ENCODE results near the gene ECT2L.
A peak's percentile ranks its signal among the peaks of the same experiment; 100 is the strongest.

Gene ECT2L, protein sequence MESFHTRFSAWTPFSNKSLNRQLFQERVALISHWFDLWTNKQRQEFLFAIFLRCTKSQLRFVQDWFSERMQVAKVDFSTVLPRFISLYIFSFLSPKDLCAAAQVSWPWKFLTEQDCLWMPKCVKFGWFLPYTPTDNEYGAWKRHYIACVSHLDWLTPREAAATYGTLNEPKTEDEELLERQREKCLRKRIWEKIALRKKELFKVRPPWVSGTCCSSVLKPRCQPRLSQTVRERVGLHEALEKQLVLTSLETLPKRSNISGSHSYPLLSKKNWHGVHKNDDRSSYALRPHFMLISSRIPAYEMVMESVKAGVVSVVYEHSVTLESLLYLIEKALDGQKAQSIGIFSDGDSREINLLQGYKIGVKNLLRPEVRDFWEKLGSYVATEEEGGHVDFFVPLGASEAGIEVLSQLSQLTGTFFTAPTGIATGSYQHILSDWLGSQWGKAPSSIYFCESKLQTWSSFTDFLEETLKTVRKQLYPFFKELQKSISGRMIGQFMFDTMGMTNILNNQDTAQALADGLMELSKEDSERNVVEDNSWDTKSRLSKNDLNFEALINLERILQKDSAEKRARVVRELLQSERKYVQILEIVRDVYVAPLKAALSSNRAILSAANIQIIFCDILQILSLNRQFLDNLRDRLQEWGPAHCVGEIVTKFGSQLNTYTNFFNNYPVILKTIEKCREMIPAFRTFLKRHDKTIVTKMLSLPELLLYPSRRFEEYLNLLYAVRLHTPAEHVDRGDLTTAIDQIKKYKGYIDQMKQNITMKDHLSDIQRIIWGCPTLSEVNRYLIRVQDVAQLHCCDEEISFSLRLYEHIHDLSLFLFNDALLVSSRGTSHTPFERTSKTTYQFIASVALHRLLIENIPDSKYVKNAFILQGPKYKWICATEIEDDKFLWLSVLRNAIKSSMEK

DNA sequence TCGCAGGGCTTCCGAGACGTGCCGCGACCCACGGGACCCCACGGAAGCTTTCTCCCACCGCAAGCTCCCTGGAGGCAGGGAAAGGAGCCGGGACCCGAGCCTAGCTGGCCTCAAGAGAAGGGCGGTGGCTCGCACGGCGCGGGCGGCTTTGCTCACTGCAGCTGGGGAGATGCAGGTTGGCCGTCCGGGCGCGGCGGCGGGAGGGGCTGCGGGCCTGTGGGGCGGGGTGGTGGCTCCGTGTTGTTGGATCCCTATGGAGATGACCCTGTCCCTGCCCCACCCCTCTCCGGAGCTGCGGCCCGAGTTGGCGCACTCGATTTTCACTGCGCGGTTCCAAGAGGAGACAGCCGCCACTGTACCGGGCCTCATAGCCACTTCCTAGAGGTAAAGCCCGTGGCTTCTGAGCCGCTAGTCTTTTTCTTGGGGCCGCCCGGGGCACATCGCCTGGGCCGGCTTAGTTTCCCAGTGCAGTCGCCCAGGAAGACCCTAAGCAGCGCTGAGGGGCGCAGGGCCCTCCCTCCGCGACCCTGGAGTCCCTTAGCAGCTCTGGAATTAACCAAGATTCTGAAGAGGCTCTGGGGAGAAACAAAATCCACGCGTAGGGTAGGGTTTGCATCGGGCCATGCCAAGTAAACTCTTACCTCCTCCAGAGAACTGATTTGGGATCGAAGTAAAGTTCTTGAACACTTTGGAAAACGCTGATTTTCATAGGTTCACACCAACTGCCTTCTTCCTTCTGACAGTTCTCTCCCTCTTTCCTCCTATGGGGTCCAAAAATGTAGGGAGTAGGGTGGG, at the start of gene ECT2L:
Gene ECT2L, plus strand, starts transcription at position 279 of the 795 bp plus-strand sequence. CDS start 17,188 bp downstream, outside the sequence.
- no peak for DNase-seq

DNA sequence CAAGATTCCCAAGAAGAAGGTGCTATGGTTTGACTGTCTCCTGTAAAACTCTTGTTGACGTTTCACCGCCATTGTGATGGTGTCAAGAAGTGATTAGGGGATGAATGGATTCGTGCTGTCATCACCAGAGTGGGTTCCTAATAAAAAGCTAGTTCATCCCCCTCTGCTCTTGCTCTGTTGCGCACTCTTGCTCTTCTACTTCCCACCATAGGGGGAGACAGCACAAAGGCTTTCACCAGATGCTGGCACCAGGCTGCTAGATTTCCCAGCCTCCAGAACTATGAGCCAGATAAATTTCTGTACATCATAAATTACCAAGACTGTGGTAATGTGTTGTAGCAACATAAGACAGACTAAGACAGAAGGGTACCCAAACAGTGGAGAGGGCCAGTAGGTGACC, 43.9 kb upstream of the ECT2L start:
- DNase-seq, result no peak

DNA sequence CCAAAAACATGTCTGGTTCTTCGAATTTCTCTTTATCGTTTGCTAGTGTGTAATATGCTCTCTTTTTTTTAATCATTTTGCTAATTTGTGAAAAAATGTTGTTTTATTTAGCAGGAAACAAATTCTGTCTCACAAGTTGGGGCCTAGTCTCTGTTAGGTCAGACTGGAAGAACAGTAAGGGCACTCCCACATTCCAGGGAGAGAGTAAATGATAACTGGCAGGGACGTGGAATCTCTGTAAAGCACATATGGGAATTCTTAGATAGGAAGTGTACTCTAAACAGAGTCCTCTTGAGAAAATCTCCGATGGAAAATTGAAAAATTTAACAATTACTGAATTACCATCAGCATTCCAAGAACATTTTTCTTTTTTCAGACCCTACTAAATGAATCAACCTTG, 38.8 kb upstream of the ECT2L start:
- DNase-seq, result no peak

DNA sequence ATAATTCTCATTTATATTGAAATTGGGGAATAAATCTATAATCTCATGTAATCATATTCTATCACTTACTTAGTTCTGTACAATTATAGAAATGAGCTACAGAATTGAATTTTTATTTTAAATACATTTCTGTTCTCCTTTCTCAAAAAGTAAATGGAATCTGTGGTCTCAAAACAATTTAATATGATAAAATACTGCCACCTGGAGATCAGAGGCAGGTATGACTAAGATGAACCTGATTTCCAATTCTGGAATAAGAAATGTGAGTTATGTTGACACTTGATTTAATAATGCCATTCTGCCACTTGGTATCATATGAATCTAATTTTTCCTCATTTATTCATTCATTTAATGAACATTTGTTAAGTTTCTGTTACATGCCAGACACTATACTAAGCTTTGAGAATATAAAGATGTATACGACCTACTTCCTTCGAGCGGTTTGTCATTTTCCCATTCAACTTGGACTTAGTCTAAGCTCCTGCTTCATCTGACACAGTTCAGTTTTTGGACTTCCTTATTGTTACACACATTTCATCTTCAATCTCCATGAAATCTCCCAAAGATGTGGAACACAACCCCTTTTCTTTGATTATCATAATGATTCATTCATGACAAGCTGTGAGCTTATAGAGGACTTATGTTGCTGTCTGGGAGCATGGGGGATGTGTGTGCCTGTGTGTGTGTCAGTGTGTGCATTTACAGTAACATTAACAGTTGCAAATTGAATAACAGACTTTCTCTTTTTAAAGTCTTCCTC, 29.8 kb upstream of the ECT2L start:
- DNase-seq, result no peak

DNA sequence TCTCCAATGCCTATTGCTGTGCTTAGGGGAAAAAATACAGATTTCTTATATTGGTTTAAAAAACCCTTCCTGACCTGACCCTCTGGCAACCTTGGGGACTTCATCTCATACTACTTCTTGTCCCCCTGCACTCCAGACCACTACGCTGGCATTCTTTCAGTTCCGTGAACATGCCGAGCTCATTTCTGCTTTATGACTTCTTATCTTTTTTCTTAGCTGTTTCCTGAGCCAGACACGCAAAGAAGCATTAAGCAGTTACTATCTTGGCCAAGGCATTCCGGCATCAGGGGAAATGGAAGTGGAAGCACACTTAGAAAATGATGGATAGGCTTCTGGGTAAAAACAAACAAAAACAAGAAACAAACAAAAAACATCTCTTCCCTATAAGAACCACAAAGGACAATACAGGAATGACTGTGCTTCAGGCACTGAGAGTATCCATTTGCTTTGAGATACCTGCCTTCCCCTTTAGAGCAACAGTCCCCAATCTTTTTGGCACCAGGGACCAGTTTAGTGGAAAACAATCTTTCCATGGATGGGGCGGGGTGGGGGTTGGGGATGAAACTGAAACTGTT, 26.7 kb upstream of the ECT2L start:
- no peak for DNase-seq

DNA sequence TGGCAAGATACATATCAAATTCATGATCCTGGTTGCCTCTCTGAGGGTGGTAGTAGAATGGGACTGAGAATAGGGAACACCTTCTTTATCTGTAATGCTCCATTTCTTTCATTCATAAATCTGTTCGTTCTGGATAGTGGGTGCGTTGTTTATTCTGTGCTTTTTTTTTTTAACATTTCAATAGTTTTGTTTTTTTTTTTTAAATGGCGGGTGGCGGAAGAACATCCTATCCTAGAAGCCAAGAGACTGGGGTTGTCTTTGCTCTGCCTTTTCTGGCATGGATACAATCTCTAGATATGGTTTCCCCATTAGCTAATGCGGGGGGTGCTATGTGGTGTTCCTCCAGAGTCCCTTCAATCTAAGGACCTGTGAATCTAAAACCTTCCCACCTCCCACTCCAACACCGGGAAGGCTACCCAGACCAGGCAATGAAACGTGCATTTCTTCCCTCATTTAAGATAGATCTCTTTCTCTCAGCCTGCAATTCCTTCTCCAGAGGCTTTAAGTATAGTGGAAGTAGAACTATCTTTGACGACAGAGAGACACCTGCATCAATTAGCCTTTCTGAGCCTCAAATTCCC, 23.2 kb upstream of the ECT2L start:
- DNase-seq, result no peak

DNA sequence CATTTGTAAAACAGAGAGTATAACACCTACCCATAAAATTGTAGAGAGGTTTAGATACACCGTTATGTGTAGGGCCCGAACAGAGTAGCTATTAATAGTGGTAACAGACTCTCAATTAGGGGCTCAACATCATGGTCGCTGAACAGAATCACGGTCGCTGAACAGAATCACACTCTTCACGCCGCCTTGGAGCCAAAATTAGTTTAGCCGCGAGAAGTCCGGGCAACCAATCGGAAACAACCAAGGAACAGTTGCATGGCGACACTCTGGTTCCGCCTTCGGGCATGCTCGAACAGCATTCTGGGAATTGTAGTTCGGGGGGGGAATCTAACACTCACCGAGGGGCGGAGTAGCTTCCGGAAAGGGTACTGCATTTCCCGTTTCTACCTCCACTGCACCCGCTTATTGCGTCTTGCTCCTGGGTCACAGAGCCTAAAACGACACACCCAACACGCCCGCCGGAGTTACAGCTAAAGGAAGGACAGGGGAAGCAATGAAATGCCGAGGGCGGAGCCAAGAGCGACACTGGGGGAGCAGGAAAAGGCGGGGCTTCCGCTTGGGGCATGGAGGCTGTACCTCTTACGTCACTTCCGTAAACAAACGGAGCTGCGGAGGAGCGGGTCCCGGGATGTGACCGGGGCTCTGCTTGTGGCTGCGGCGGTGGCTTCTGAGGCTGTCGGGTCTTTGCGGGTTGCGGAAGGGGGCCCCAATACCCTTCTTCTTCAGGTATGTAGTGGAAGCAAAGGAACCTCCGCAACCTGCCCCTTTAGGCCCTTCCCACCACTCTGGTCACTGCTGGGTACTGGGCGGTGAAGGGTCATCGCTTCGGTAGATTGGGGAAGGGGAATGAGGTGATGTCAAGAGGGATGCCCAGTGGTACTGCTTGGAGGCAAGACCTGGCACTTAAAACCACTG, 22.5 kb upstream of the ECT2L start, which contains the start of gene CCDC28A:
Gene CCDC28A, plus strand, starts transcription at position 593 of the 915 bp plus-strand sequence. CDS start 2,352 bp downstream, outside the sequence.
- DNase-seq, result peak; percentile 94

DNA sequence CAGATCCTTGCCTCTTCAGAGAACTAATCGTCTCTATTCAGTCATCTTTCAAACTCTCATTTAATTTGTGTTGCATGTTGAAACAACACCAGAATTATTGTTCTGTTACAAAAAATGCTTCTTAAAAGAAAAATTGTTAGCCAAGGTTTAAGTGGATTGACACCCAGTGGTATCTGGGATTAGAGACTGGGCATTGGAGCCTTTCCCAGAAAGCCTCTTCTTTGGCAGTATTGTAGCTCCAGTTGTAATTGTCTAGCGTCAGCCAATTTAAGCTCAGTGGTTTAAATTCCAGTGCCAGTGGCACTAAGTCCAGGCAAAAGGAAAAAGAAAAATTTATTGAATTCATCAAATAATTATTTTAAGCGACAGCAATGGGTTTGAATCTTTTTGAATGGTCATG, 21.5 kb upstream of the ECT2L start:
- no peak for DNase-seq

DNA sequence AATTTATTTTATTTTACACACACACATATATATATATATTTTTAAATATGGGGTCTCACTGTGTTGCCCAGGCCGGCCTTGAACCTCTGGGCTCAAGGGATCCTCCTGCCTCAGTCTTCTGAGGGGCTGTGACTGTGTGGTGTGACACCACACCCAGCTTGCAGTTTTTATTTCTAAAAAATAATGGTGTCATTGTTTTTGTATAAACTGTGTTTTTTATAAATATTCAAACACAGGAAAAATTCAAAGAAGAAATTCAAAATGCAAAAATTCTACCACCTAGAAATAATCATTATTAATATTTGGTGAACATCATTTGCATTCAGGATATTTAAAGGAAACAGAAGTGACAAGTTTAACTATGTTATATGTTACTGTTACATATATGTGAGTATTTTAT, 19.2 kb upstream of the ECT2L start:
- no peak for DNase-seq

DNA sequence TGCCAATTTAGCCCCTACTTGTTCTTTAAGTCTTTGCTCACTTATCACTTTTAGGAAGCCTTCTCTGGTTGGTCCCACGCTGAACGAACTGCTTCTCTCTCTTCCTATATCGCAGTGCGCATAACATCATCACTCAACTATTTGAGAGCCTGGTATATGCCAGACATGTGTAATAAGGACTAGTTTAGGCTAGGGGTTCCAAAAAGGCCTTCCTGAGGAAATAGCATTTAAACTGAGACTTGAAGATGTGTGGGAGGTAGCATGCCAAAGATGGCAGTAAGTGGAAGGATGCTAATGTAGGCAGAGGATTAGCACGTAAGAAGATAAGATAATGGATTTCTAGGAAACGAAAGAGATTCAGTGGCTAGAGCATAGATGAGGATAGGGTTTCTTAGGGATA, 17.6 kb upstream of the ECT2L start:
- no peak for DNase-seq

DNA sequence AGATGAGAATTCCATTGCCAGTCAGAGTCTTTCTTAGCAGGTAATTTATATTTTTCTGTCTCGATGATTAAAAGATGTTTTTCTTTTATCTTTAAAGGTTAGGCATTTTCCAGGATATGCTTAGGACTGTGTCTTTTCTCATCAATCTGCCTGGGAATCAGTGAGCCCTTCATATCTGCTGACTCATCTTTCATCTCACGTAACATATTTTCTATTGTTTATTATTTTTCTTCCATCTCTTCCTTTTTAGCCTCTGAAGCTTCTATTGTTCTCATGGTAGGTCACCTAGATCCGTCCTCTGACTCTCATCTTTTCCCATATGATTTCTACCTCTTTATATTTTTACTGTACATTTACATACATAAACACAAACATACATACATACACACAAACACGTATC, 13.6 kb upstream of the ECT2L start:
- no peak for DNase-seq

DNA sequence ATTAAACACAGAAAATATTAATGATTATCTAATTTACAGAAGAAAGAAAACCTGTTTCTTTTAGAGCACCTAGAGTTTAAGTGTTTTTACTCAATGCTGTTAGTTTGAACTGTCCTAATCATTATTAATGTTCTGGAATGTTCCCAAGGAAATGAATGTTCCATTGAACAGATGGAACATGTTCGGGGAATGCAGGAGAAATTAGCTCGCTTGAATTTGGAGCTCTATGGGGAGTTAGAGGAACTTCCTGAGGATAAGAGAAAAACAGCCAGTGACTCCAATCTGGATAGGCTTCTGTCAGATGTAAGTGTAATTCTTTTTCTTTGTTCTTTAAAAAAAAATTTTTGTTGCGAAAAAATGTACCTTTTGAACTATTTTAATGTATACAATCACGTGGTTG, 10.8 kb upstream of the ECT2L start:
- no peak for DNase-seq

DNA sequence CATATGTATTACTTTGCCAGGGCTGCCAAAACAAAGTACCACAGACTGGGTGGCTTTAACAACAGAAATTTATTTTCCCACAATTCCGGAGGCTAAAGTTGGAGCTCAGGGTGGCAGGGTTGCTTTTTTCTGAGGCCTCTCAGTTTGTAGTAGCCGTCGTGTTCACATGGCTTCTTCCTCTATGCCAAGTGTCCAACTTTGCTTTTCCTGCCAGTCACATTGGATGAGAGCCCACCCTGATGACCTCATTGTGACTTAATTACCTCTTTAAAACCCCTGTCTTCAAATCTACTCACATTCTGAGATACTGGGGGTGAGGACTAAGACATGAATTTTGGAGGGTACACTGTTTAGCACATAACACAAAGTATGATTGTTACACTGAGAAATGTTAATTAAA, 9.9 kb upstream of the ECT2L start:
- DNase-seq, result no peak

DNA sequence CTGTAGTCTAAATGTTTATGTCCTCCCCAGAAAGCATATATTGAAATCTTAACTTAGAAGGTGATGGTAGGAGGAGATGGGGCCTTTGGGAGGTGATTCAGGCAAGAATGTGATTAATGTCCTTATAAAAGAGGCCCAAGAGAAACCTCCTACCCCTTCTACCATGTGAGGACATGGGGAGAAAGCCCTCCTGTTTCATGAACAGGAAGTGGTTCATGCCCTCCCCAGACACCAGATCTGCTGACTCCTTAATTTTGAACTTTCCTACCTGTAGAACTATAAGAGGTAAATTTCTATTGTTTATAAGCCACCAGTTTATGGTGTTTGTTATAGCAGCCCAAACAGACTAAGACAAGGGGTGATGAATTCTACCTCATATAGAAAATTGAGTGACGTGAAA, 8.7 kb upstream of the ECT2L start:
- DNase-seq, result no peak

DNA sequence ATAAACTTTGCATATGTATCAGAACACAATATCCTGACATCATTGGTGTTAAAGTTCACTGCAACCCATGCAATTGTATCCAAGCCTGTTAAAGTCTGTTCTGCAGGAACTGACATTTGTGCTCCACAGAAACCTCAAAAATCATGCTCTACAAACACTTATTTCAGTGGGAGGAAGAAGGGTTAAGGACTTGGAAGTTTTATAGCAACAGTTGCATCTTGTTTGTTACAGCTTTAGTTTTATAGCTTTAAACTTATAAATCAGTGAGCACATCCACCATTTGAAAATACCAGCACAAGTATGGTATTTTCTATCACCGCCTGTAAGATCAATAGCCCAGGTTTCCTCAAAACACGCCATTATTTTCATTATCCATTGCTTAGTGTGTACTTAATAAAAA, 884 bp downstream of the ECT2L start:
- no peak for DNase-seq

DNA sequence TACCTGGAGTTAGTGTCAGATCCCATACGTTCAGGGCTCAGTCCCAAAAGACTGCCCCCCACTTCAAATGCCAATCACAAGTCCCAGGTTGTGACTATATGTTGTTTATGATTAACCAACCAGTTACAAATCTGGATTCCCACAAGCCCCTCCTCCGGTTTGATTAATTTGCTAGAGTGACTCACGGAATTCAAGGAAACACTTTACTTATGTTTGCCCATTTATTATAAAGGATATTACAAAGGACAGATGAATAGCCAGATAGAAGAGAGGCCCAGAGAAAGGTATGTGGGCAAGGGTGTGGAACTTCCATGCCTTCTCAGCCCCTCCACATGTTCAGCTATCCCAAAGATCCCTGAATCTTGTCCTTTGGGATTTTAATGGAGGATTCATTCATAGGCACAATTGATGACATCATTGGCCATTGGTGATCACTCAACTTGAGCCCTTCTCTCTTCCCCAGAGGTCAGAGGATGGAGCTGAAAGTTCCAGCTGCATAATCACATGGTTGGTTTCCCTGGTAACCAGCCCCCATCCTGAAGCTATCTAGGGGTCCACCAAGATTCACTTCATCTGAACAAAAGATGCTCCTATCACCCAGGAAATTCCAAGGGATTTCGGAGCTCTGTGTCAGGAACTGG, 2.0 kb downstream of the ECT2L start:
- no peak for DNase-seq

DNA sequence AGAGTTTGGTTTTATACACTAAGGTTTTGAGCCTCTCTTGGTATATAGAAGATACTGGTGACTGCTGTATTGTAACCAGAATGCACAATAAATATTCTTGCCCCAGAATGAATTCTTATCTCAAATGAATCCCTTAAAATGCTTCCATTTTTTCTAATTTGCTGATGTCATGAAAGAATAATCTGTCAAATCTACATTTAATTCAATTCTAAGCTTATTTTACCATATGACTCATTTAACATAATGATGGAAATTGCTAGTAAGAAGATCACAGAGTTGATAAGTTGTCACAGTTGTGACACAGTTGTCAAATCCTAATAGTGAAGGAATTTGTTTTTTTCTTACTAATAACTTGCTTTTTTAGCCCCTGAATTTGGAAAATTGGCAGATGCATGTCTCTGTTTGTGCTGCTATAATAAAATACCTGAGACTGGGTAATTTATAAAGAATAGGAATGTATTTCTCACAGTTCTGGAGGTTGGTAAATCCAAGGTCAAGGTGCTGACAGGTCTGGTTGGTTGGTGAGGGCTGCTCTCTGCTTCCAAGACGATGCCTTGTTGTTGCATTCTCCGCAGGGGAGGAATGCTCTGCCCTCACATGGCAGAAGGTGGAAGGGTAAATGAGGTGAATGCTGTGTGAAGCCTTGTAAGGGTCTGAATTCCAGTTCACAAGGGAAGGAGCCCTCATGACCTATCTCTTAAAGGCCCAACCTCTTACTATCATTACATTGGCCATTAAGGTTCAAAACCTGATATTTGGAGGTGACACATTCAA, 4.7 kb downstream of the ECT2L start:
- DNase-seq, result no peak

DNA sequence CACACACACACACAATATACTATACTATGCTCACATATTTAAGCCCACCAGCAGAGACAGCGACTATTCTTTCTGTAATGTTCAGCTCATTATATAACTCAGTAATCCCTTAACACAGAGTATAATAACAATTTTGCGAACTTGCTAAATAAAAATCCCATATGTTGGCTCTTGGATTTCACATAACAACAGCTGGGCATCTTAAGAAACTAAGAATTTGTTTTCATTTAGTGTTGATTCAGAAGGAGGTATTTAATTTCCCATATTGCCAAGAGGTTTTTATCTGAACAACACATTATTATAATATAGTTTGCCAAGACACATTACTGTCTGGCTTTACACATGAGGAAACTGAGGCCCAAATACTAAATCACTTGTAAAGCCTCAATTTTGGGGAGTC, 7.4 kb downstream of the ECT2L start:
- no peak for DNase-seq

DNA sequence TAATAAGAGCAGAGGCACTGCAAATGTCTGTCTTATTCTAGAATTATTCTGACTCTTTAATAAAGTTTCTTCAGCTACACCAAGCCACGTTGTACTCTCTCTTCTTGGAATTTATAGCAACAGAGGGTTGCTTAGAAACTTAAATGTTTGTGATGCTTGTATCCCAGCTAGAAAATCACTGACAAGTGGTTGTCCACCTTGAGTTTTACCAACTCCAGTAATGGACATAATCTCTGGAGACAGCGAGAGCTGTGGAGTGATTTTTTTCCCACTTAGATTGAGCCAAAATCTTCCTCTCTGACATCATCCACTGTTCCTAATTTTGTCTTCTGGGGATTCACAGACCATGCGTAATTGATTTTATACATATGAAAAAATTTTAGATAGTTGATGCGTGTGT, 8.0 kb downstream of the ECT2L start:
- no peak for DNase-seq
